ENCODE results near the gene EVC2.

Gene EVC2

GRCh38 chr4:5547651-5548249 lies 160.6 kb downstream of the EVC2 start:
- Histone ChIP-seq H3K9ac (ENCODE audit: low read length) (no peak overlapping the region), H3K27me3 (ENCODE audit: control insufficient read depth, insufficient read depth, low read length) (no peaks in the 10 kb centered on the region), H3K36me3 (ENCODE audit: control insufficient read depth, low read depth, low read length) (no peaks in the 10 kb centered on the region), H3K4me3 (ENCODE audit: low read length) (no peak overlapping the region), H3K27ac (ENCODE audit: low read length) (no peak overlapping the region), H3K9me3 (ENCODE audit: control insufficient read depth, low read depth, low read length) (peaks cover 3% of the 10 kb centered on the region), H3K4me1 (ENCODE audit: control insufficient read depth, low read depth, low read length) (no peaks in the 10 kb centered on the region)

DNA sequence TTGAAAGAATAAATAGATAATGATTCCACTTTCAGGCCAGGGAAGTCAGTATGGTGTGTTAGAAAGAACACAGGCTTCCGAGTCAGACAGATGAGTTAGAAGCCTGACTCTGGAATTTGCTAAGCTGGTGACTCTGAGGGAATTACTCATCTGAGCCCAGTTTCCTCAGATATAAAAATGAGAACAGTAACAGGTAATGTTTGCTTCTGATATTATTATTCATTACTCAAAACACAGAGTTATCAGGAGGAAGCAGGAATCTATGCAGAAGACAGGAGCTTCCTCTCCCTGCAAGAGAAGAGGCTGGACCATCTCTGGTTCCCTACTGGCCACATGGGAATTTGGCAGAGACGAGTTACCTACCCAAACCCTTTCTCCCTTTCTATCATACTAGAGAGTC lies 163.1 kb downstream of the EVC2 start:
- Histone ChIP-seq H3K27ac (ENCODE audit: low read length) (no peak overlapping the region), H3K4me1 (ENCODE audit: control insufficient read depth, low read depth, low read length) (no peaks in the 10 kb centered on the region), H3K4me3 (ENCODE audit: low read length) (no peak overlapping the region), H3K9ac (ENCODE audit: low read length) (no peak overlapping the region), H3K27me3 (ENCODE audit: control insufficient read depth, insufficient read depth, low read length) (no peaks in the 10 kb centered on the region), H3K9me3 (ENCODE audit: control insufficient read depth, low read depth, low read length) (peaks cover 3% of the 10 kb centered on the region), H3K36me3 (ENCODE audit: control insufficient read depth, low read depth, low read length) (no peaks in the 10 kb centered on the region)

DNA sequence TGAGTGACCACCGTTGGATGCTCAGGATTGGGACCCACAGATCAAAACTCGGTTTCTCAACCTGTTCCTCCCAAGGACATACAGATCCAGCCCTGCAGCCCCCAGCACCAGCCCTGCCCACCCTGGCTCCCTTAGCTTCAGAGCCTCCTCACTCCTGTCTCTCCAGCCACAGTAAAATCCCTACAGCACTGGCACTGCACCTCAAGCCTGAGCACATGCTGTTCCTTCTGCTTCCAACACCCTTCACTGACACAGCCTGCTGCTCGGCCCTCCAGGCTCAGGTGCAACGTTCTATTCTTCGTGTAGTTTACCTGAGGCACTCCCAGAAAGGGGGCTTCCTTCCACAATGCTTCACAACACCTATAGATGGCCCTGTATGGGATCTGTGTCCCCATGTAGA lies 163.6 kb downstream of the EVC2 start:
- Histone ChIP-seq H3K27ac (ENCODE audit: low read length) (no peak overlapping the region), H3K27me3 (ENCODE audit: control insufficient read depth, insufficient read depth, low read length) (no peaks in the 10 kb centered on the region), H3K4me1 (ENCODE audit: control insufficient read depth, low read depth, low read length) (no peaks in the 10 kb centered on the region), H3K9me3 (ENCODE audit: control insufficient read depth, low read depth, low read length) (peaks cover 1% of the 10 kb centered on the region), H3K36me3 (ENCODE audit: control insufficient read depth, low read depth, low read length) (no peaks in the 10 kb centered on the region), H3K9ac (ENCODE audit: low read length) (no peak overlapping the region), H3K4me3 (ENCODE audit: low read length) (no peak overlapping the region)

DNA sequence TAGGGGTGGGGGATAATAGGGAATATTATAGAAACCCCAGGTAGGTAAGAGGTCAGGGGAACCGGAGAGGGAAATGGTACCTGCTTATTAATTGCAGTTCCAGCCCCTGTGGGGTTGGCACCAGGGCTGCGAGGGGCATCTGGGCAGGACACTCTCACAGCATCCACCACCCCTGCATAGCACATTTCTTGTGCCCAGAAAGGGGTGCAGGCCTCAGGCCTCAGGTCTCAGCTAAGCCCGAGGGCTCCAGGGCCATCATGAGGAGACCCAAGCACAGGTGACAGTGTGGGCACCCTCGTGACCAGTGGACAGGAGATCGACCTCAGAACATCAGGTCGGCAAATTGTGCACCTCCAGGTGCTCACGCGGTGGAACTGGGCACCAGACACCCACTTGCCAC lies 164.7 kb downstream of the EVC2 start:
- Histone ChIP-seq H3K9ac (ENCODE audit: low read length) (no peak overlapping the region), H3K4me1 (ENCODE audit: control insufficient read depth, low read depth, low read length) (no peaks in the 10 kb centered on the region), H3K36me3 (ENCODE audit: control insufficient read depth, low read depth, low read length) (no peaks in the 10 kb centered on the region), H3K4me3 (ENCODE audit: low read length) (no peak overlapping the region), H3K27ac (ENCODE audit: low read length) (no peak overlapping the region), H3K27me3 (ENCODE audit: control insufficient read depth, insufficient read depth, low read length) (no peaks in the 10 kb centered on the region), H3K9me3 (ENCODE audit: control insufficient read depth, low read depth, low read length) (no peaks in the 10 kb centered on the region)

DNA sequence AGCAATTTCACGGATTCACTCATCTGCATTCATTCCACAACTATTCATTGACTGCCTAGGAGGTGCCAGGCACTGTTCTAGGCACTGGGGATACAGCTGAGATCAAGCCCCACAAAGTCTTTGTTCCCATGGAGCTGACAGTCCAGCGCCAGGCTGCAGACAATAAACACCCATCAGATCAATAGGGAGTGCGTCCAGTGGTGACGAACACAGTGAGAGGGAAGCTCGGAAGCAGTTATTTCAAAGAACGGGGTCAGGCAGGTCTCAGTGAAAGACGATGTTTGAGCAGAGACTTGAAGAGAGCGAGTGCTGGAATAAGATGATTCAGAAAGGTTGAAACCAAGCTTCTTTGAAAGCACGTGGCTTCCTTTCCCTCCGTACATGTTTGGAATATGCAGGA lies 167.2 kb downstream of the EVC2 start:
- Histone ChIP-seq H3K4me3 (ENCODE audit: low read length) (no peak overlapping the region), H3K9ac (ENCODE audit: low read length) (no peak overlapping the region), H3K27me3 (ENCODE audit: control insufficient read depth, insufficient read depth, low read length) (no peaks in the 10 kb centered on the region), H3K4me1 (ENCODE audit: control insufficient read depth, low read depth, low read length) (no peaks in the 10 kb centered on the region), H3K27ac (ENCODE audit: low read length) (no peak overlapping the region), H3K9me3 (ENCODE audit: control insufficient read depth, low read depth, low read length) (no peaks in the 10 kb centered on the region), H3K36me3 (ENCODE audit: control insufficient read depth, low read depth, low read length) (no peaks in the 10 kb centered on the region)

DNA sequence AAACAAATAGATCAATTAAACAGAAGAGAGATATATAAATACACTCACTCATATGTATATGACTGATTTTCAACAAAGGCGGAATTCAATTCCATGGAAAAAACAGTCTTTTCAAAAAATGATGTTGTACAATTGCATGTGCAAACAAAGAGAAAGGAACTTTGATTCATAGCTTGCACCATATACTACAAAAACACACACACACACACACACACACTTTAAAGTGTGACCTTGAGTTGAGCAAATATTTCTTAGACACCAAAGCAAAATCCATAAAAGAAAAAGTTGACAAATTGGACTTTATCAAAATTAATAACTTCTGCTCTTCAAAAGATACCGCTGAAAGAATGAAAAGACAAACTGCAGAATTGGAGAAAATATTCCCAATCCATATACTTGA lies 168.8 kb downstream of the EVC2 start:
- H3K4me3 ChIP-seq (ENCODE audit: low read length) = no peak overlapping the region
- H3K4me1 ChIP-seq (ENCODE audit: control insufficient read depth, low read depth, low read length) = no peaks in the 10 kb centered on the region
- H3K9ac ChIP-seq (ENCODE audit: low read length) = no peak overlapping the region
- no peaks in the 10 kb centered on the region for H3K9me3 ChIP-seq (ENCODE audit: control insufficient read depth, low read depth, low read length)
- H3K36me3 ChIP-seq (ENCODE audit: control insufficient read depth, low read depth, low read length) = no peaks in the 10 kb centered on the region
- no peaks in the 10 kb centered on the region for H3K27me3 ChIP-seq (ENCODE audit: control insufficient read depth, insufficient read depth, low read length)
- no peak overlapping the region for H3K27ac ChIP-seq (ENCODE audit: low read length)

DNA sequence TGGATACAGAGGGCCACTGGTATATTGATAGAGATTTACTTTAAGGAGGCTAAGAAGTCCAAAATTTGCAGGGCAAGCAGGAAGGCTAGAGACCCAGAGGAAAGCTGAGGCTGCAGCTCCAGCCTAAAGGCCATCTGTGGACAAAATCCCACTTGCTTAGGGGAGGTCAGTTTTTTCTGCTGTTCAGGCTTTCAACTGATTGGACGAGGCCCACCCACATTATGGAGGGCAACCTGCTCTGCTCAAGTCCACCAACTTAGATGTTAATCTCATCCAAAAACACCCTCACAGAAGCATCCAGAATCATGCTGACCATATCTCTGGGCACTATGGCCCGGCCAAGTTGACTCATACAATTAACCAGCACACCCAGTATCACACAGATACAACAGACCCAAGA lies 176.3 kb downstream of the EVC2 start:
- no peak overlapping the region for H3K9ac ChIP-seq (ENCODE audit: low read length)
- H3K9me3 ChIP-seq (ENCODE audit: control insufficient read depth, low read depth, low read length) = no peaks in the 10 kb centered on the region
- no peak overlapping the region for H3K4me3 ChIP-seq (ENCODE audit: low read length)
- H3K36me3 ChIP-seq (ENCODE audit: control insufficient read depth, low read depth, low read length) = no peaks in the 10 kb centered on the region
- no peaks in the 10 kb centered on the region for H3K27me3 ChIP-seq (ENCODE audit: control insufficient read depth, insufficient read depth, low read length)
- no peak overlapping the region for H3K27ac ChIP-seq (ENCODE audit: low read length)
- no peaks in the 10 kb centered on the region for H3K4me1 ChIP-seq (ENCODE audit: control insufficient read depth, low read depth, low read length)

DNA sequence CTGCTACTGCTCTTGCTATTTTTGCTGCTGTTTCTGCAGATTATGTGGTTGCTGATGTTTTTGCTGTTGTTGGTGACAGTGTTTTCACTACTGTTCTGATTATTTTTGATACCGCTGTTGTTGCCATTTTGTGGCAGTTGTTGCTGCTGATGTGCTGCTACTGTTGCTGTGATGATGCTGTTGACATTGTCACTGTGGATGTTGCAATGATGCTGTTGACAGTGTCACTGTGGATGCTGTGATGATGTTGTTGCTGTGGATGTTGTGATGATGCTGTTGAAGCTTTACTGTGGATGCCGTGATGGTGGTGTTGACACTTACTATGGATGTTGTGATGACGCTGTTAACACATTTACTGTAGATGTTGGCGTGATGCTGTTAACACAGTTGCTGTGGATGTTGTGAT lies 180.3 kb downstream of the EVC2 start:
- Histone ChIP-seq H3K27me3 (ENCODE audit: control insufficient read depth, insufficient read depth, low read length) (no peaks in the 10 kb centered on the region), H3K4me3 (ENCODE audit: low read length) (no peak overlapping the region), H3K9ac (ENCODE audit: low read length) (no peak overlapping the region), H3K27ac (ENCODE audit: low read length) (no peak overlapping the region), H3K4me1 (ENCODE audit: control insufficient read depth, low read depth, low read length) (peaks cover 3% of the 10 kb centered on the region), H3K9me3 (ENCODE audit: control insufficient read depth, low read depth, low read length) (no peaks in the 10 kb centered on the region), H3K36me3 (ENCODE audit: control insufficient read depth, low read depth, low read length) (no peaks in the 10 kb centered on the region)

DNA sequence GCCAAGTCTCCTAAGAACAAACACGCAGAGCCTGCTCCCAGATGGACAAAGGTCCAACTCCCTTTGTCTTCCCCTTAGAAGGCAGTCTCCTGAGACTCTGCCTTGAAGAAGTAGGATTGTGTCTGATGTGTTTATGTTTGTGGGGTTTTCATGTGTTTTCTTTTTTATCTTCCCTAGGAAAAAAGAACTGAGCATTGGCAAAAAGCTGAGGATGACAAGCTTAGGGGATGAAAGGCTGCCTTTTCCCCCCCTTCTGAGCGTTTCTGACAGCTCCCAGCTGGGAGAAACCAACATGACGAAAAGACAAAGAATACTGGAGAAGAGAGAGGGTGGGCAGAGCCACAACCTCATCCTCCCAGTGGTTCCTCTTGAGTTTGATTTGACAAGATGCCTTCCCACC lies 181.1 kb downstream of the EVC2 start:
- H3K4me3 ChIP-seq (ENCODE audit: low read length) = no peak overlapping the region
- H3K9me3 ChIP-seq (ENCODE audit: control insufficient read depth, low read depth, low read length) = no peaks in the 10 kb centered on the region
- H3K4me1 ChIP-seq (ENCODE audit: control insufficient read depth, low read depth, low read length) = peaks cover 3% of the 10 kb centered on the region
- no peaks in the 10 kb centered on the region for H3K27me3 ChIP-seq (ENCODE audit: control insufficient read depth, insufficient read depth, low read length)
- no peak overlapping the region for H3K27ac ChIP-seq (ENCODE audit: low read length)
- no peak overlapping the region for H3K9ac ChIP-seq (ENCODE audit: low read length)
- no peaks in the 10 kb centered on the region for H3K36me3 ChIP-seq (ENCODE audit: control insufficient read depth, low read depth, low read length)

DNA sequence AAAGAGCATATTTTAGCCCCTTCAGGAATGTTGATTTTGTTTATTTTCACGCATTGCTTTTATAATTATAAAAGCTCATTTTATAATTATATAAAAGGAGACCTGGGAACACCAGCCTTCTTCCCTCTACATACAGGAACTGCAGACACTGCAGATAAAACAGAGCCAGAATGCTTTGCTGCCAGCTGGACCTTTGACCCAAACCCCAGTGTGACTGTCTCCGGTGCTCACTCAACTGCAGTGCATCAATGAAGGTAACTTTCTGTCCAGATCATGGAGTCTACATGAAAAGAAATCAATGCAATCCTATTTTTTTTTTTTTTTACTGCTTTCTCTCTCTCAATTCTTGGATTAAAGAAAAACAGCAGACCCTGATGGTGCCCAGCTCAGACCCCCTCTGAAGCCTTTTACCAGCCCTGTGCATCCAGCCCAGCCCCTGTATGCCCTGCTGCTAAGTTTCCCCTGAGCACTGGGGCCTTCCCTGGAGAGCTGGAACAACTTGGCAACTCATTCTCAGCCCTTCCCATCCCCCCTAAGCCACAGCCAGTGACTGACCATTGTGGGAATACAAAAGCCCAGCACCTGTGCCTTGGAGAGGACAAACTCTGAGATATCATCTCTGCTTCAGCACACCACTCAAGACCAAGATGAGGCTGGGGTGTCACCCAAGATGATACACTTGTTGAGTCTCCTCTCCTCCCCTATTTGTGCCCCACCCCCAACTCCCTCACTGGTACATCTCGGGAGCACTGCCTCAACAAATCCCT lies 182.1 kb downstream of the EVC2 start:
- Histone ChIP-seq H3K36me3 (ENCODE audit: control insufficient read depth, low read depth, low read length) (no peaks in the 10 kb centered on the region), H3K27ac (ENCODE audit: low read length) (no peak overlapping the region), H3K27me3 (ENCODE audit: control insufficient read depth, insufficient read depth, low read length) (no peaks in the 10 kb centered on the region), H3K4me3 (ENCODE audit: low read length) (no peak overlapping the region), H3K9me3 (ENCODE audit: control insufficient read depth, low read depth, low read length) (no peaks in the 10 kb centered on the region), H3K9ac (ENCODE audit: low read length) (no peak overlapping the region), H3K4me1 (ENCODE audit: control insufficient read depth, low read depth, low read length) (peaks cover 3% of the 10 kb centered on the region)

DNA sequence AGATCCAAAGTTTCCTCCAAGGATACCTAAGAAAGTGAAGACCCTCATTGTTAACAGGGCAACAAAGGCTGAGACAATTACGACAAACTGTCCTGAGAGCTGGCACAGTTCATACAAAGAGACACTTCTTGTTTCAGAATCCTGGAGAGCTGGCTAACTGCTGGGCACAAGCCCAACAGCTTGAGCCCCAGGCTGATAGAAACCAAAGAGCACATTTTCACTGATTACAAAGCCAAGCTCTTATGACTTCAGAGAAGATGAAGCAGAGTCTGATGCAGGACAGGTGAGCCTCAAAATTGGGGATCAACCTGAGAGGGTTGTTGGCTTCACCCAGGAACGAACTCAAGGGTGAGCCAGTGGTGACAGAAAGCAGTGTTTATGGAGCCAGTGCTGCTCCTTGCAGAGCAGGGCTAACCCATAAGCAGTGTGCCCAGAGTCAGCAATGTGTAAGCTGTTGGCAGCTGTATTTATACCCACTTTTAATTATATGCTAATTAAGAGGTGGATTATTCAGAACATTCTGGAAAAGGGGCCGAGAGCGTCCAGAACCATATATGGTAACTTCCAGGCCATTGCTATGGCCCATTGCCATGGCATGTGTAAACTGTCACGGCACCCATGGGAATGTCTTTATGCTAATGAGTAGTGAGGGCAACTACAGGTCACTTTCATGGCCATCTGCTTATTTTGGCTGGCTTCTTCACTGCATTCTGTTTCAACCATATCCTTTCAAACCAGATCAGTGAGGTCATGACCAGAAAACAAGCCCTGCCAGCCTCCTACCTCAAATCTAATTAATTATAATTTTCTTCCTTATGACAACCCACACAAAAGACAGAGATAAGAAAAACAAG lies 183.7 kb downstream of the EVC2 start:
- H3K27me3 ChIP-seq (ENCODE audit: control insufficient read depth, insufficient read depth, low read length) = no peaks in the 10 kb centered on the region
- H3K27ac ChIP-seq (ENCODE audit: low read length) = no peak overlapping the region
- no peak overlapping the region for H3K4me3 ChIP-seq (ENCODE audit: low read length)
- no peaks in the 10 kb centered on the region for H3K36me3 ChIP-seq (ENCODE audit: control insufficient read depth, low read depth, low read length)
- no peak overlapping the region for H3K9ac ChIP-seq (ENCODE audit: low read length)
- H3K4me1 ChIP-seq (ENCODE audit: control insufficient read depth, low read depth, low read length) = peaks cover 3% of the 10 kb centered on the region
- no peaks in the 10 kb centered on the region for H3K9me3 ChIP-seq (ENCODE audit: control insufficient read depth, low read depth, low read length)

Data from iPS-18a (cell line).